GM12878 (cell line): ENCODE measurements around the gene BRD2.

Source experiments
- BMI1 ChIP-seq: fragments of 450-650 bp; IDR thresholded peaks from 2 replicates; pipeline ENCODE4 v1.6.1; 2016; ENCODE audit warnings: mild to moderate bottlenecking, moderate library complexity, borderline replicate concordance
- CREB1 ChIP-seq: IDR thresholded peaks from 2 replicates; pipeline ENCODE4 v1.6.1; 2012; ENCODE audit warnings: low read depth, mild to moderate bottlenecking, inconsistent platforms
- CTCF ChIP-seq, 3 experiments: IDR thresholded peaks in 2 of 3; conservative IDR thresholded peaks in 1 of 3; 2 replicates each; pipeline ENCODE4 v1.5.1; 2011; ENCODE audit warnings: low read depth in 3 of 3, low read length in 3 of 3, mild to moderate bottlenecking in 3 of 3, control low read depth in 2 of 3, moderate library complexity in 2 of 3, inconsistent platforms in 1 of 3, mixed read lengths in 1 of 3; ENCODE audit not compliant: control insufficient read depth in 2 of 3, insufficient read depth in 1 of 3; ENCODE audit errors: extremely low read depth in 1 of 3
- E2F4 ChIP-seq: IDR thresholded peaks from 2 replicates; pipeline ENCODE4 v1.6.1; 2012; ENCODE audit warnings: low read depth, low read length, improper control_type of control experiment
- EZH2 ChIP-seq: IDR thresholded peaks from 2 replicates; pipeline ENCODE4 v1.6.1; 2012; ENCODE audit warnings: low read depth, mild to moderate bottlenecking, control low read depth, inconsistent platforms, low read length, borderline replicate concordance; ENCODE audit not compliant: control insufficient read depth
- GABPA ChIP-seq: IDR thresholded peaks from 2 replicates; pipeline ENCODE4 v1.6.1; 2014; ENCODE audit warnings: antibody characterized with exemption, low read depth, mild to moderate bottlenecking, inconsistent platforms
- IRF3 ChIP-seq: fragments of 450-650 bp; IDR thresholded peaks from 2 replicates; pipeline ENCODE4 v1.6.1; 2014; ENCODE audit warnings: mild to moderate bottlenecking
- KDM1A ChIP-seq: fragments of 200-600 bp; sonication (generic); IDR thresholded peaks from 2 replicates; pipeline ENCODE4 v1.6.1; 2016; ENCODE audit warnings: borderline replicate concordance
- MAX ChIP-seq: IDR thresholded peaks from 2 replicates; pipeline ENCODE4 v1.6.1; 2012; ENCODE audit warnings: low read depth, low read length, improper control_type of control experiment
- POLR2A ChIP-seq: IDR thresholded peaks from 2 replicates; pipeline ENCODE4 v1.6.1; 2011; ENCODE audit warnings: low read depth, mild to moderate bottlenecking, low read length
- POLR2AphosphoS2 ChIP-seq: IDR thresholded peaks from 2 replicates; pipeline ENCODE4 v1.6.1; 2011; ENCODE audit warnings: low read depth, mild to moderate bottlenecking, low read length, improper control_type of control experiment, moderate library complexity
- REST ChIP-seq: IDR thresholded peaks from 2 replicates; pipeline ENCODE4 v1.6.1; 2012; ENCODE audit warnings: mild to moderate bottlenecking, low read depth, low read length
- SMARCA5 ChIP-seq: fragments of 450-650 bp; IDR thresholded peaks from 2 replicates; pipeline ENCODE4 v1.6.1; 2017; ENCODE audit warnings: mild to moderate bottlenecking
- SP1 ChIP-seq: IDR thresholded peaks from one replicate; pipeline ENCODE4 v1.6.1; 2011; ENCODE audit warnings: low read depth, low read length

GRCh38 chr6:32953775-32954174 lies 14.6 kb upstream of the BRD2 start:
- TF ChIP-seq SMARCA5 (no peak), CTCF (IDR thresholded peaks at IDR 0.05 in 2 of 3, conservative IDR thresholded peaks at IDR 0.05 in 1 of 3; ENCODE audit: control insufficient read depth in 2 of 3, extremely low read depth in 1 of 3, insufficient read depth in 1 of 3, low read depth in 3 of 3, low read length in 3 of 3) (no peak), E2F4 (no peak), IRF3 (no peak), MAX (no peak), EZH2 (no peak), POLR2A (no peak), CREB1 (no peak), BMI1 (no peak), POLR2AphosphoS2 (no peak), GABPA (no peak), KDM1A (no peak), SP1 (no peak), REST (no peak)
